NOMO-1 treated with dmso at 0.1 percent for 144 hours (cell line): Measurements from ENCODE around the gene SLC34A3.

ENCODE experiments used
- DNase-seq: peaks from one replicate; lab custom pipeline; 2025; ENCODE audit not compliant: unreplicated experiment; lab: John Stamatoyannopoulos, UW

SLC34A3 gene

DNA sequence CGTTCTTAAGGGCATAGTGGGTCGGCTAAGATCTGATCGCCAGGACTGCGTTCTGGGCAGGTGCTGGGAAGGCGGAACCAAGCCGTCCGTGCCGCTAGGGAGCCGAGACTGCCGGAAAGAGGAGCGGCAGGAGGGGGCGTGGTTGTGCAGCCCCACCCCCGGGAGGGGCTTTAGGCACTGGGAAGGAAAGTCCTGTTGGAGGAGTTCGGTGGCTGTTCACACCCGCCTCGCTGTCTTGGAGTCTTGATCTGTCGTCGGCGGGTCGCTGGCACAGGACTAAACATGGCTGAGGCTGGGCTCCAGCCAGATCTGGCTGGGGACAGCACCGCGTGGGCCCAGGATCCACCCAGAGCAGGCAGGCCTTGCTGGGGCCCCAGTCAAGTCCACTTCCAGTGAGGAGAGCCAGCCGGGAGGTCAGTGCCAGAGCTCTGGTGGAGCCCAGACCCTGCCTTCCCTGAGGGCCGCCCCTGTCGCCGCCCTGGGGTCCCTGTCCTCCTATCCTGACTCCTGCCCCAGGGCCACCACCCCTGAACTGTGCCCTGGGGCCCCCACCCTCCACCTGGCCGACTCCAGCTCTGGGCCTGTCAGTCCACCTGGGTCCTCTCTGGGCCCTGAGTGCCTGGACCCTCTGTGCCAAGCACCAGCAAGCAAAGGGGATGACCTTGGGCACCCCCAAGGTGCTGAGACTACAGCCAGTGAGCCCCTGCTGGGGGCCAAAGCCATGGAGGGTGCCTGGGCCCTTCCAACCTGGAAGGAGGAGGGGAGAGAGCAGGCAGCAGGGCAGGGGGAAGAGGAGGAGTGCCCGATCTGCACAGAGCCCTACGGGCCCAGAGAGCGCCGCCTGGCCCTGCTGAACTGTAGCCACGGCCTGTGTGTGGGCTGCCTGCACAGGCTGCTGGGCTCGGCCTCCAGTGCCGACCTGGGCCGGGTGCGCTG is 13.2 kb upstream of the SLC34A3 start:
- no peak for DNase-seq

DNA sequence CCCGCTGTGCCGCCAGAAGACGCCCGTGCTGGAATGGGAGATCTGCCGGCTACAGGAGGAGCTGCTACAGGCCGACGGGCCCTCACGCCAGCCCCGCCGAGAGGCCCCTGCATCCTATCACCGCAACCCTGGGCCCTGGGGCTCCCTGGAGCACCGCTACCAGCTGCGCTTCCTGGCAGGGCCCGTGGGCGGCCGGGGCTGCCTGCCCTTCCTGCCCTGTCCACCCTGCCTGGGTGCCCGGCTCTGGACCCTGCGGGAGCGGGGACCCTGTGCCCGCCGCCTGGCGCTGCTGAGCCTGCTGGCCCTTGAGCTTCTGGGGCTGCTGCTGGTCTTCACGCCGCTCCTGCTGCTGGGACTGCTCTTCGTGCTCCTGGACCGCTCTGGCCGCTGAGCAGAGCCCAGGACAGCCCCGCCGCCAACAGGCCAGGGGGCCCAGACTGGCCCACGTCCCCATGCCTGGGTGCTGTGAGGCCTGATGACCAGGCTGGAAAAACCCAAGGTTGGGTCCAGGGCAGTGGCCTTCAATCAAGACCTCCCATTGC is 12.4 kb upstream of the SLC34A3 start:
- DNase-seq = no peak

DNA sequence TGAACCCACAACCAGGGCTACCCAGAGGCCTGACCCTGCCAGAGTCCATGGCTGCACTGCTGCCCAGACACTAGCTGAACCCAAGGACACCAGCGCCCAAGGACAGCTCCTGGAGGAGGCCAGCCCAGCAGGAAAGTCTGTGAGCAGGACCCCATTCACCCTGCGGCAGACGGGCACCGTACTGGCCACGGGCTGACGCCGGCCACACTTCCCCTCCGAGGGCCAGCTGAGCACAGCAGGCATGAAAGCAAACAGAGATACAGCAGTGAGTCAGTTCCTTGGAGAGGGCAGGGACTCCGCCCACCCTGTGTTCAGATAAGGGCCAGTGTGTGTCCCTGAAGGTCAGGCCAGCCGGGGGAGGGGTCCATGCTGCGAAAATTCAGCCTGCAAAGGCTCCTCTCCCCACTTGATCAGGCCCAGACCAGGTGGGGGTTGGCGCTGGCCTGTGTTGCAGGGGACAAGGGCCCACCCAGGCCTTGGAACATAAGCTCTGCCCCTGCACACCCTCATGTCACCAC is 11.9 kb upstream of the SLC34A3 start:
- no peak for DNase-seq

- DNase-seq = no peak
Measured at GRCh38 chr9:137219757-137220316, 10.9 kb upstream of the SLC34A3 start.

DNA sequence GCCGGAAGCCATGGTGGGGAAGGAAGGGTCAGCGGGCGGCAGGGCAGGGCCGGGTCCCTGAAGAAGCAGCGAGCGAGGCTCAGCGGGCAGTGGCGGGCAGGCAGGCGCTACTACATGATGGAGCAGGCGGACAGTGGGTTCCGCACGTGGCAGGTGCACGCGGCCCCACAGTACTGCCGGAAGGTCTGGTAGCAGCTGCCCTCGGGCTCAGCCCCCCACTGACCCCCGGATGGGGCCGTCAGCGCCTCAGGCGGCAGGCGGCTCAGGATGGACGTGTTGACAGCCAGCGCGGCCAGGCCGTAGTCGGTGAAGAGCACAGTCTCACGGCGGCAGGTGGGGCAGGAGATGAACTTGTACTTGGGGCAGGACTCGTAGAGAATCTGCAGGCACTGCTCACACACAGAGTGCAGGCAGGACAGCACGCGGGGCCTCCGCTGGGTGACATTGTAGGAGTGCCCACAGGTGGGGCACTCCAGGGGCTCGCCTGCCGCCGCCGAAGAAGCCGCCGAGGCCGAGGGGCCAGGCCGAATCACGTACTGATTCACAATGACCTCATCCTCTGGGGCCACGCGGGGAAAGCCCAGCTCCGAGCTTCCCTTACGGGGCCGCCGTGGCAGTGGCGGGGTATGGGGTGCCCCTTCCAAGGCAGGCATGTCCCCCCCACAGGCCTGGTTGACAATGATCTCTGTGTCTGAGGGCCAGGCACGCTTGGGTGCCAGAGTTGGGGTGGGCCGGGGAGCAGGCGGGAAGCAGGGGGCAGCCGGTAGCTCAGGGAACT is 10.2 kb upstream of the SLC34A3 start:
- no peak for DNase-seq

DNA sequence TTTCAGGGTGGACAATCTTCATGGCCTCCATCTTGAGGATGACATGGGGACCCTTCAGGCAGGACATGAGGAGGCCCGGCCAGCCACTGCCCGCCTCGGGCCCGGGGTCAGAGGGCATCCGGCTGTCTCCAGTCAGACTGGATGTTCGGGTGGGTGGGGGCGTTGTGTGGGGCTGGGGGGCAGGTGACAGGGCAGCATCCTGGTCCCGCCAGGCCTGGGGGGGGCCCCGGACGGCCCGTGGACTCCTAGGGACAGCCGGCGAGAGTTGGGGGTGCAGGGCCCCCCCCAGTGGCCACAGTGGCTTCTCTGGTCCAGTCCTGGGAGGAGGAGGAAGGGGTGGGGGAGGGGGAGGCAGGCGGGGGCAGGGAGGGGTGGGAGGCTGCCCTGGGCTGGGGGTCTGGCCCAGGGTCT is 9.6 kb upstream of the SLC34A3 start:
- DNase-seq = no peak

DNA sequence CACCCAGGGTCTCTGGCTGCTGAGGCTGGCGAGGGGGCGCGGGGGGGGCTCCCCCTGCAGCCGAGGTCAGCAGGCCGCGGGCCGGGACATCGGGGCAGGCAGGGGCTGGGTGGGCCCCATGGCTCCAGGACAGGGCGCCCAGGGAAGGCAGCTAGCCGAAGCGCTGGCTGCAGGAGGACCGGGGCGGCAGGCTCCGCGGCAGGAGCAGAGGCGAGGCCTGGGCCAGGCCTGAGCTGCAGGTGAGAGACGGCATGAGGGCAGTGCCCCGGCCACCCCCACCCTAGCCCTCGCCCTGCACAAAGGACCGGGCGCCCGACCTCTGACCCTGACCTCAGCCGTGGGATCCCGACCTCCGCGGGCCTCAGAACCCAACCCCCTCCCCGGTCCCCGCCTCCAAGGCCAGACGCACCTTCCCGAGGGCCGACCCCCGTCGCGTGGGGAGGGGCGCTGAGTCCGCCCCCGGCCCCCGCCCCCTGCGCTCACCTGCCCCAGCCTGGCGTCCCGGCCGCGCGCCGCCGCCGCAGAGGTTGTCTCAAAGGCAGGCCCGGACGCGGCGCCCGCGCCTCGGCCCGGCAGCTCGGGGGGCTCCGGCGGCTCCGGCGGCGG is 9.1 kb upstream of the SLC34A3 start:
- no peak for DNase-seq

DNA sequence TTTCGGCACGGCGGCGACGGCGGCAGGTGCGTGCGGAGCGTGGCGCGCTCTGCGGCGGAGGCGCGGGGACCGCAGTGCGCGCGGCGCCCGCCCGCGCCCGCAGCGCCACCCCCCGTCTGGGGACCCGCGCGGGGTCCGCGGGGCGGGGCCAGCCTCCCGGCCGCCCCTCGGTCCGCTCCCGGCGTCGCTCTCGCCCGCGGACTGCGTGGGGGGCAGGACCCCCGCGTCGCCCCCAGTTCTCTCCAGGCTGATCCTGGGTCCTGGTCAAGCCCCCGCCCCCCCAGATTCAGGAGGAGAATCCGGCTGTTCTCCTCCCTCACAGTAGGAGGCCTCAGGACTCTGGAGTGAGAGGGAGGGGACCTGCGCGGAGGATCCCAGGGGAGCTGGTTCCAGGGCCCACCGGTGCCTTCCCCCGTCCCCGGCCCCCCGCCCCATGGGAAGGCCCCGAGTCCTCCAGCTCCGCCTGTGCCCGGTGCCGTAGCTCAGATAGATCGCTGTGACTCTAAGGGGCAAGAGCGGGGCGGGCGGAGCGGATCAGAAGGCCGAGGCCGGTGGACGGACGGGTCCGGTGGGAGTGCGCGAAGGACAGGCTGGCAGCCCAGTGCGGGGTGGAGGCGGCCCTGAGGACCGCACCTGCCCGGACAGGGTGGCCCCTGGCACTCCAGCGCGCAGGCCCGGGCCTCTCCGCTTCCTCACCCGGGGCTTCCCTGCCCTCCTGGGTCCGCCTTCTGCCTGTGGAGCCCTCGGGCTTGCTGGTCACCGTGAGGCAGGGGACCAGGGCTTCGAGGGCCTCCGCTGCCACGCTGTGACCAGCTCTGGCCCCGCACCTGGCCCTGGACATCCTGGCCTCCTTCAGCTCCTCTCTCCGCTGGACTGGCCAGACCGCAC is 8.3 kb upstream of the SLC34A3 start, which contains the start of gene RNF208:
Gene RNF208 (minus strand): TSS at position 51 of the 888 bp plus-strand sequence. CDS start 1,028 bp downstream, outside the sequence.
- DNase-seq = no peak

DNA sequence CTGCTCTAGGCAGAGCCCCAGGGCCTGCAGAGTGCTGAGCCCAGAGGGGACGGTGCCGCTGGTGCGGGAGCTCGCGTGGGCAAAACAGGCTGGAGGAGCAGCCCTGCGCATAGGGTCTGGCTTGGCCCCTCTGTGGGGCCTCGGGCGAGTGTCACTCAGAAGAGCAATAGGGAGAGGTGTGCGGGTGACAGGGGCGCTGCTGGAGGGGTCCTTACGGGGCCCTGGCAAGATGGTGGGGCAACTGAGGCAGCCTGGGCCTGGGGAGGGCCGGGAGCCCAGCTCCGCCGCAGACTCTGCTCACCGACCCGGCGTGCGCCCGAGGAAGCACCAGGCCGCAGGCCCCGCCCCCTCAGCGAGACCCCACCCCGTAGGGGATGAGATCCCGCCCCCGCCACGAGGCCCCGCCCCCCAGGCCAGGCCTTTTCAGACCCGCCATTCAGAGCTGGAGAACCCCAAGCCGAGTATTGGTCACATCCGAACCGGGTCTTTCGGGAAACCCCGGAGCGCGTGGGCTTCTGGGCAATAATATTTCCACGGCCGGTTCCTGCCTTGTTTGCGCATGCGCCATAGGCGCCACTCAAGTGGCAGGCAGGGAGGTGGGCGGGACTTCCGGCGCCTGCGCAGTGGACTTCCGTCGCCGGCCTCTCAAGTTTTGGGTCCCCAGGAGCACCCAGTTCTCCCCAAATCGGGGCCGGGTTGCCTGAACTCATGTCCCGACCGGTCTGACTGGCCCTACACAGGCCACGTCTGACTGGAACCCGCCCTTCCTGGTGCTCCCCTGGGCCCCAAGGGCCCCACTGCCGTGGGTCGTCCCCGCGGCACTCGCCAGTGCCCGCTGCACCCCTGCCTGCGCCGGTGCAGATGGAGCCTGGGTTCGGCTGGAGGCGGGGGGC is 7.4 kb upstream of the SLC34A3 start:
- DNase-seq = peak; percentile 98

- no peak for DNase-seq
Measured at GRCh38 chr9:137224830-137225694, 5.6 kb upstream of the SLC34A3 start, which contains the start of gene CYSRT1. Gene CYSRT1, plus strand, starts transcription at chr9:137225174. Its CDS starts 448 bp downstream, at chr9:137225622.

DNA sequence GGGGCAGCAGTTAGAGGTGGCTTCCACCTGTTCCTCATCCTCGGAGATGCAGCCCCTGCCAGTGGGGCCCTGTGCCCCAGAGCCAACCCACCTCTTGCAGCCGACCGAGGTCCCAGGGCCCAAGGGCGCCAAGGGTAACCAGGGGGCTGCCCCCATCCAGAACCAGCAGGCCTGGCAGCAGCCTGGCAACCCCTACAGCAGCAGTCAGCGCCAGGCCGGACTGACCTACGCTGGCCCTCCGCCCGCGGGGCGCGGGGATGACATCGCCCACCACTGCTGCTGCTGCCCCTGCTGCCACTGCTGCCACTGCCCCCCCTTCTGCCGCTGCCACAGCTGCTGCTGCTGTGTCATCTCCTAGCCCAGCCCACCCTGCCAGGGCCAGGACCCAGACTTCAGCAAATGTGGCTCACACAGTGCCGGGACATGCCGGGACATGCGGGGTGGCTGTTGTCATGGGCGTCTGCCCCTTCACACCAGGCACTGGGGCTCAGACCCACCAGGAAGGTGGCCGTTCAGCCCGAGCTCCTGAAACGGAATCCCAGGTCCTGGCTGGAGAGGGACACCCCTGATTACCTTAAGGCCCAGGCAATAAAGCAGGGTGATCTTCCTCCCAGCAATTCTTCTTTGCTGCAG is 4.9 kb upstream of the SLC34A3 start:
- no peak for DNase-seq

DNA sequence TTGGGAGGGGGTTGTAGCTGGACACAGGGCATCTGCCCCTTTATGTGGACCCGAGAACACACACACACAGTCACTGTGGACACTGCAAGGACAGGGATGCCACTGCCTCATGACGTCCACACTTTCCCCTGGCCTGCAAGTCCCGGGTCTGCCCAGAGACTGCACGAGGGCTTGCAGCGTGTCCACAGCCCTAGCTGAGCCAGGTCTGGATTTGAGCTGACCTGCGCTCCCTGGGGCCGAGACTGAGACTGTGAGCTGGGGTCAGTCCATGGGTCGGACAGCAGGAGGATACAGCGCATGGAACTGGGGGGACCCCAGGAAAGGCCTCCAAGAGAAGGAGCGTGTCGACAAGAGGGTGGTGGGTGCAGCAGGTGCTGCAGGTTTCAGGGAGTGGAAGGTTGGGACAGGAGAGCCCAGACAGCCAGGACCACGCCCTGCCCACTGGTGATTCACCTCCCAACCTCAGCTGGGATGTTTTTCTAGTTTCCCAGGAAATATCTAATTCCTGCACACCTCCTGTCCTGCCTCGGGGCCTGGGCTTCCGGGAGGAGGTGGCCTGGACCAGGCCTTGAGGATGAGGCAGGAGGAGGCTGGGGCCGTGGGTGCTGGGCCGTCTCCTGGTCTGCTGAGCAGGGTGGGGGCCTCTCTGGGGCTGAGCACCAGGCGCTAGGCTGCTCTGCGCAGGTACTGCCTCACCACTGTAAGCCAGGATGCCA is 4.2 kb upstream of the SLC34A3 start:
- DNase-seq = no peak

GRCh38 chr9:137227054-137227852 is 3.4 kb upstream of the SLC34A3 start, which contains the start of gene RNF224:
Gene RNF224, plus strand, starts transcription at chr9:137227502. Its CDS starts 834 bp downstream, at chr9:137228336.
- DNase-seq = peak; percentile 67

DNA sequence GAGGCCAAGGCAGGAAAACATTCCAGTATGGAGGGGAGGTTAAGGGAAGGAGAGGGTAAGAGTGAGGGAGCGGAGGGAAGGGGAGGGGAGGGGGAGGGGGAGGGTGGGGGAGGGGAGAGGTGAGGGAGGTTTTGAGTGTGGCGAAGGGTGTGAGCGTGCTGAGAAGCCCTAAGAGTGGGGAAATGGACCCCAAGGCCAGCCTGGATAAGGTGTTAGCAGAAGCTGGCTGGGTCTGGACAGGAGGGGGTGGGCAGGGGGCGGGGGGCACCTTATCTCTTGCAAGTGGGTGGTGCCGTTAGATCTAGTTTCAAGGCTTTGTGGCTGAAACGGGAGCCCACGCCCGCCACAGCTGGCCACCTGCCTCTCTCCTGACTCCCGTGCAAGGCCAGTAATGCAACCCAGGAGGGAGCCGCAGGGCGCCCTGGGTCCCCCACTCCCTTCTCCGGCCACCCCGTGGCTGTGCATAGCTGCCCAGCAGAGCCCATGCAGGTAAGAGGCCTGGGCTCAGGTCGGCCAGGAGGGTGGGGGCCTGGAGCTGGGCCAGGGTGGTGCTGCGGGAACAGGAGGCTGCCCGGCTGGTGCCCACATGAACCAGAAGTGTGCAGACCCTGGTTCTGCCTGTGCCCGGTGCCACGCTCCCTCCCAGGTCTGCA is 2.7 kb upstream of the SLC34A3 start:
- DNase-seq = no peak

DNA sequence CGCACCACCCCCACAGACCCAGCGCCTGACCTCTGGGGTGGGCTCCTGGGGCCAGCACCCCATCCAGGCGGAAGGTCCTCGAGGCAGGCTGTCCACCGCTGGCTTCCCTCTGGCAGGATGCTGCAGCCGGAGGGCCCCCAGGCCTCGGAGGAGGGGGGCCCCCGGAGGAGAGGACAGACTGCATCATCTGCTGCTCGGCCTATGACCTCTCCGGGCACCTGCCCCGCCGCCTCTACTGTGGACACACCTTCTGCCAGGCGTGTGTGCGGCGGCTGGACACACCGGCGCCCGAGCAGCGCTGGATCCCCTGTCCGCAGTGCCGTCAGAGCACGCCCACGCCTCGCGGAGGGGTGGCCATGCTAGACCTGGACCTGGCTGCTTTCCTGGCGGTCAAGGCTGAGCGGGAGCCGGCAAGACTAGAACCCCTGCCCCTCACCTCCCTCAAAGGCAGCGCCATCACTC is 2.2 kb upstream of the SLC34A3 start:
- no peak for DNase-seq
